ENCODE data around the gene ARID3C.

ARID3C gene

GRCh38 chr9:34665067-34665380 lies 36.2 kb upstream of the ARID3C start:
- peaks cover 5% of the 10 kb centered on the region; the same call in 1 of the 2 replicates for H3K4me1 ChIP-seq (ENCODE audit: control insufficient read depth, insufficient read depth, low read length)
- H3K9me3 ChIP-seq (ENCODE audit: control insufficient read depth, insufficient read depth, low read depth, low read length), result no peaks in the 10 kb centered on the region
- TF ChIP-seq SP3 (tag by site-specific recombination; IDR thresholded peaks at IDR 0.05) (0 out of 2 replicates have a peak, but pooled peaks have one; percentile 42), PRDM4 (tag by site-specific recombination; IDR thresholded peaks at IDR 0.05) (0 out of 2 replicates have a peak, but pooled peaks have one; percentile 36), HIC1 (tag by site-specific recombination; IDR thresholded peaks at IDR 0.05) (no peak)
- POLR2A ChIA-PET, result interaction anchor here (0.7 to 1.6 kb wide), 9 partner anchors 9 to 786 kb away, joined by 3 to 14 read pairs (median 4); partner anchors contain the start of genes GALT, IL11RA and SIGMAR1
- peak overlapping the region; percentile 20; the same call in 1 of the 2 replicates for H3K4me3 ChIP-seq (ENCODE audit: low read depth, low read length)
- no peak overlapping the region; the same call in 1 of the 2 replicates for H3K27ac ChIP-seq (ENCODE audit: extremely low read depth, low read depth, low read length)
- CTCF ChIA-PET, result interaction anchor here (0.5 to 2.4 kb wide), 7 partner anchors 18 to 908 kb away, joined by 3 to 17 read pairs (median 5); partner anchors contain the start of gene GALT
- H3K36me3 ChIP-seq (ENCODE audit: control insufficient read depth in 2 of 2, insufficient read depth in 1 of 2, low read length in 2 of 2), result peaks cover 0 to 31% of the 10 kb centered on the region in 2 experiments; a peak in 1 of 3 replicates

- ChIA-PET POLR2A (interaction anchor here (0.7 to 1.6 kb wide), 9 partner anchors 8 to 787 kb away, joined by 3 to 14 read pairs (median 4); partner anchors contain the start of genes GALT, IL11RA and SIGMAR1), CTCF (interaction anchor here (0.5 to 2.4 kb wide), 12 partner anchors 12 to 908 kb away, joined by 3 to 17 read pairs (median 4); partner anchors contain the start of gene GALT)
- H3K9me3 ChIP-seq (ENCODE audit: control insufficient read depth, insufficient read depth, low read depth, low read length), result no peaks in the 10 kb centered on the region
- peaks cover 5% of the 10 kb centered on the region; the same call in 1 of the 2 replicates for H3K4me1 ChIP-seq (ENCODE audit: control insufficient read depth, insufficient read depth, low read length)
- peaks cover 0 to 34% of the 10 kb centered on the region in 2 experiments; a peak in 1 of 3 replicates for H3K36me3 ChIP-seq (ENCODE audit: control insufficient read depth in 2 of 2, insufficient read depth in 1 of 2, low read length in 2 of 2)
- H3K27ac ChIP-seq (ENCODE audit: extremely low read depth, low read depth, low read length), result no peak overlapping the region; the same call in 1 of the 2 replicates
- H3K4me3 ChIP-seq (ENCODE audit: low read depth, low read length), result no peak overlapping the region
- TF ChIP-seq ZFP3 (tag by site-specific recombination; IDR thresholded peaks at IDR 0.05; ENCODE audit: low read depth) (no peak), ZNF202 (tag by site-specific recombination; IDR thresholded peaks at IDR 0.05; ENCODE audit: borderline replicate concordance) (no peak), ZNF324 (tag by site-specific recombination; IDR thresholded peaks at IDR 0.05) (no peak), ZNF2 (tag by site-specific recombination; IDR thresholded peaks at IDR 0.05) (no peak), ZSCAN30 (tag by site-specific recombination; IDR thresholded peaks at IDR 0.05) (0 out of 2 replicates have a peak, but pooled peaks have one; percentile 17), ZNF76 (tag by site-specific recombination; IDR thresholded peaks at IDR 0.05; ENCODE audit: borderline replicate concordance, low read depth) (no peak), ZNF580 (tag by site-specific recombination; IDR thresholded peaks at IDR 0.05) (no peak), ZNF335 (tag by site-specific recombination; conservative IDR thresholded peaks at IDR 0.05) (no peak), ZFP69B (tag by site-specific recombination; IDR thresholded peaks at IDR 0.05) (peak; percentile 75), ZNF292 (tag by site-specific recombination; IDR thresholded peaks at IDR 0.05; ENCODE audit: borderline replicate concordance, low read depth) (no peak), KLF16 (tag by site-specific recombination; IDR thresholded peaks at IDR 0.05) (no peak), PRDM10 (tag by site-specific recombination; IDR thresholded peaks at IDR 0.05) (peak; percentile 32; the same call in 1 of the 2 replicates), ZNF600 (tag by site-specific recombination; IDR thresholded peaks at IDR 0.05) (peak; percentile 72), ZNF140 (tag by site-specific recombination; IDR thresholded peaks at IDR 0.05) (no peak), ZNF157 (tag by site-specific recombination; IDR thresholded peaks at IDR 0.05) (no peak), ZNF670 (tag by site-specific recombination; IDR thresholded peaks at IDR 0.05; ENCODE audit: low read depth) (no peak), ZNF501 (tag by site-specific recombination; IDR thresholded peaks at IDR 0.05) (no peak), KLF7 (tag by site-specific recombination; IDR thresholded peaks at IDR 0.05; ENCODE audit: borderline replicate concordance) (no peak), ZBTB48 (tag by site-specific recombination; IDR thresholded peaks at IDR 0.05) (peak; percentile 36; the same call in 1 of the 2 replicates), AEBP2 (tag by site-specific recombination; IDR thresholded peaks at IDR 0.05; ENCODE audit: borderline replicate concordance) (no peak)
These were observed 35.6 kb upstream of the ARID3C start for GRCh38 chr9:34664281-34665066.
